ENCODE data around the gene ADAMTS17. TPM values are rescaled to one million over a fixed set of nuclear protein-coding genes. Genes with fewer than 3 reads are reported as not detected.

Gene ADAMTS17
- total RNA-seq, 1 experiment from 2014 or later, result 3.2 TPM

DNA sequence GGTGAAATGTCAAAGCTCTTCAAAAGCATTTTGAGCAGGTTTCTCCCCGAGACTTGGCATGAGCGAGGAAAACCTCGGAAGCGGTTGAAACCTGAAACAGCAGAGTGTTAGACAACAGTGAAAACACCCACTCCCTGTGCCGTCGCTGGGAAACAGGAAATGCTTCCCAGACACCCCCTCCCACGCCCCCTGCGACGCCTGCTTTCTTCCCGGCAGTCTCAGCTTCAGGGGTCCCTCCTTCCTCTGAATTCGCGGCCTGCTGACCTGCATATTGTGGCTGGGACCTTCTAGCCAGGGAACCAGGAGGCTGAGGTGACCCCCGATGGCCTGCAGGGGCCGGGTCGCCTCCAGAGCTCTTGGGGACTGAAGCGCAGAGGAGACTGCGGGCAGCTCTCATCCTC is 357.9 kb downstream of the ADAMTS17 start:
- Histone ChIP-seq H3K4me2 (no peak overlapping the region), H3K36me3 (ENCODE audit: low read depth) (no peaks in the 10 kb centered on the region), H3K4me1 (replicated peaks; ENCODE audit: insufficient read depth) (no peaks in the 10 kb centered on the region), H3F3A (ENCODE audit: insufficient read depth, low read depth) (no peaks in the 10 kb centered on the region), H3K27ac (no peak overlapping the region), H3K79me2 (ENCODE audit: low read depth) (no peaks in the 10 kb centered on the region), H3K9me3 (ENCODE audit: insufficient read depth, low read depth) (no peaks in the 10 kb centered on the region), H4K20me1 (ENCODE audit: insufficient read depth) (no peaks in the 10 kb centered on the region), H3K27me3 (ENCODE audit: insufficient read depth, low read depth) (no peaks in the 10 kb centered on the region), H3K4me3 (no peak overlapping the region), H3K9me2 (ENCODE audit: insufficient read depth) (no peaks in the 10 kb centered on the region), H2AFZ (no peak overlapping the region)
- no peak for DNase-seq
- ChIA-PET POLR2A (ENCODE audit: unreplicated experiment) (no interaction called here), CTCF (no interaction called here)
- TF ChIP-seq, protein P1, sequence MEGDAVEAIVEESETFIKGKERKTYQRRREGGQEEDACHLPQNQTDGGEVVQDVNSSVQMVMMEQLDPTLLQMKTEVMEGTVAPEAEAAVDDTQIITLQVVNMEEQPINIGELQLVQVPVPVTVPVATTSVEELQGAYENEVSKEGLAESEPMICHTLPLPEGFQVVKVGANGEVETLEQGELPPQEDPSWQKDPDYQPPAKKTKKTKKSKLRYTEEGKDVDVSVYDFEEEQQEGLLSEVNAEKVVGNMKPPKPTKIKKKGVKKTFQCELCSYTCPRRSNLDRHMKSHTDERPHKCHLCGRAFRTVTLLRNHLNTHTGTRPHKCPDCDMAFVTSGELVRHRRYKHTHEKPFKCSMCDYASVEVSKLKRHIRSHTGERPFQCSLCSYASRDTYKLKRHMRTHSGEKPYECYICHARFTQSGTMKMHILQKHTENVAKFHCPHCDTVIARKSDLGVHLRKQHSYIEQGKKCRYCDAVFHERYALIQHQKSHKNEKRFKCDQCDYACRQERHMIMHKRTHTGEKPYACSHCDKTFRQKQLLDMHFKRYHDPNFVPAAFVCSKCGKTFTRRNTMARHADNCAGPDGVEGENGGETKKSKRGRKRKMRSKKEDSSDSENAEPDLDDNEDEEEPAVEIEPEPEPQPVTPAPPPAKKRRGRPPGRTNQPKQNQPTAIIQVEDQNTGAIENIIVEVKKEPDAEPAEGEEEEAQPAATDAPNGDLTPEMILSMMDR (conservative IDR thresholded peaks at IDR 0.05), result no peak
- TF ChIP-seq EZH2 (IDR thresholded peaks at IDR 0.05; ENCODE audit: low read depth), result no peak
- intact Hi-C loops (cut with micrococcal nuclease; ENCODE audit: unreplicated experiment), result no loop called here
- no TSS peak for BruUV-seq (replicated peaks)

DNA sequence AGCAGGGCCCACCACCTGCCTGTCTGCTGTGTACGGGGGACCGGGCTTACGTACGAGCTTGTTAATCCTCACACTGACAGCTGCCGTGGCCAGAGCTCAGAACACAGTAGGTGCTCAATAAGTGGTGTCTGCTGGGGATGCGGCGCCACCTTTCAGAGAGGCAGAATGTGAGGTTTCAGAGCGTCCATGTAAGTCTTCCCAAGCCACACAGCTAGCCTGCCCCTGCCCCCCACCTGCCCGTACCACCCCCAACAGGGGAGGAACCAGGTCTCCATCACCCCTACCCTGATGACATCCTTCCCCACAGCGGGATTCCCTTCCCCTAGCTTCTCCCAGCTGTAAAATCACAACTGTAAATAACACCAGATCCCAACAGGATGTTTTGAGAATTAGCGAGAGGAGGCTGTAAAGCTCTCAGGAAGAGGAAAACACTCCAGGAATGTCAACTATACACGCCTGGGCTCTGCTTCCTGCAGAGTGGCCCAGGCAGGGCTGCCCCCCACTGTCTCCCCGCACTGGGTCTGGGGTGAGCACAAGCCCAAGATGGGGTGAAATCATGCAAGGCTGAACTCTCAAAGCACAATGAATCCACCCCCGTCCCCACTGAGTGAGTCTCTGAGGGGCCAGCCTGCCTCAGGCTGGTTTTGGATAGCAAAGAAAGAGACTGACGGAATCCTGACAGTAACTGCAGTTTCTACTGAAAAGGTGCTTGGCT is 358.4 kb downstream of the ADAMTS17 start:
- DNase-seq, result no peak
- no peaks in the 10 kb centered on the region for H3K4me1 ChIP-seq (replicated peaks; ENCODE audit: insufficient read depth)
- H2AFZ ChIP-seq, result no peak overlapping the region
- H3K4me2 ChIP-seq, result no peak overlapping the region
- no peak overlapping the region for H3K27ac ChIP-seq
- H3F3A ChIP-seq (ENCODE audit: insufficient read depth, low read depth), result no peaks in the 10 kb centered on the region
- H3K9me3 ChIP-seq (ENCODE audit: insufficient read depth, low read depth), result no peaks in the 10 kb centered on the region
- no peaks in the 10 kb centered on the region for H3K9me2 ChIP-seq (ENCODE audit: insufficient read depth)
- no TSS peak for BruUV-seq (replicated peaks)
- intact Hi-C loops (cut with micrococcal nuclease; ENCODE audit: unreplicated experiment), result no loop called here
- H3K4me3 ChIP-seq, result no peak overlapping the region
- H3K79me2 ChIP-seq (ENCODE audit: low read depth), result no peaks in the 10 kb centered on the region
- H3K27me3 ChIP-seq (ENCODE audit: insufficient read depth, low read depth), result no peaks in the 10 kb centered on the region
- TF ChIP-seq EZH2 (IDR thresholded peaks at IDR 0.05; ENCODE audit: low read depth), result no peak
- TF ChIP-seq, protein P1 (conservative IDR thresholded peaks at IDR 0.05), result no peak
- no peaks in the 10 kb centered on the region for H4K20me1 ChIP-seq (ENCODE audit: insufficient read depth)
- ChIA-PET POLR2A (ENCODE audit: unreplicated experiment) (no interaction called here), CTCF (no interaction called here)
- H3K36me3 ChIP-seq (ENCODE audit: low read depth), result no peaks in the 10 kb centered on the region

DNA sequence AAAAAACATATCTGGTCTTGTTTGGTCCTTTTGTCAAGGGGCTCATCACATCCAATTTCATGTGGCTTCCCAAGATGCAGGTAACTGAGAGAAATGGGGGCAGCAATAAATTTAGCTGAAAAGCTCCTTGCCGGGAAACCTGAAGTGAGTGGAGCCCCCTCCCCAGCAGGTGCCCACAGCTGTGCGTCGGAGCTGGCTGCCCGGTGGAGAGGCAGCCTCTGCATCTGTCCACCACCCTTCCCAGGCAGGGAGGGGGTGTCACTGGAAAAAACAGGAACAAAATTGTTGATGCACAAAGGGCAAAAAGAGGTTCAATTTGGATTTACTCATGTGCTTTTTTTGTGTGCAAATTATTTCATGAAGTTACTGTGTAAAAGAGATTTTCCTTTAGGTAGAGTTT is 359.1 kb downstream of the ADAMTS17 start:
- BruUV-seq (replicated peaks), result no TSS peak
- no peak overlapping the region for H3K4me3 ChIP-seq
- no peak overlapping the region for H2AFZ ChIP-seq
- ChIA-PET POLR2A (ENCODE audit: unreplicated experiment) (no interaction called here), CTCF (no interaction called here)
- no peaks in the 10 kb centered on the region for H3K27me3 ChIP-seq (ENCODE audit: insufficient read depth, low read depth)
- H3K36me3 ChIP-seq (ENCODE audit: low read depth), result no peaks in the 10 kb centered on the region
- no peaks in the 10 kb centered on the region for H4K20me1 ChIP-seq (ENCODE audit: insufficient read depth)
- H3K79me2 ChIP-seq (ENCODE audit: low read depth), result no peaks in the 10 kb centered on the region
- intact Hi-C loops (cut with micrococcal nuclease; ENCODE audit: unreplicated experiment), result no loop called here
- no peak for DNase-seq
- no peak overlapping the region for H3K4me2 ChIP-seq
- no peak overlapping the region for H3K27ac ChIP-seq
- no peaks in the 10 kb centered on the region for H3F3A ChIP-seq (ENCODE audit: insufficient read depth, low read depth)
- no peaks in the 10 kb centered on the region for H3K9me2 ChIP-seq (ENCODE audit: insufficient read depth)
- TF ChIP-seq, protein P1 (conservative IDR thresholded peaks at IDR 0.05), result no peak
- TF ChIP-seq EZH2 (IDR thresholded peaks at IDR 0.05; ENCODE audit: low read depth), result no peak
- no peaks in the 10 kb centered on the region for H3K4me1 ChIP-seq (replicated peaks; ENCODE audit: insufficient read depth)
- no peaks in the 10 kb centered on the region for H3K9me3 ChIP-seq (ENCODE audit: insufficient read depth, low read depth)
